SK-N-SH treated with all-trans-retinoic acid at 6 μM for 48 hours (cell line): Measurements from ENCODE around the gene OPRM1.

ENCODE experiments used
- BACH2 ChIP-seq: fragments of 250-450 bp; sonication (Bioruptor Pico); IDR thresholded peaks from 2 replicates; pipeline ENCODE4 v1.9.0; 2021; ENCODE audit warnings: mild to moderate bottlenecking, borderline replicate concordance
- CSDC2 ChIP-seq: fragments of 250-450 bp; sonication (Bioruptor Pico); IDR thresholded peaks from 2 replicates; pipeline ENCODE4 v1.5.0; 2020; ENCODE audit warnings: mild to moderate bottlenecking, moderate library complexity
- GLIS3 ChIP-seq: fragments of 250-450 bp; sonication (Bioruptor Pico); IDR thresholded peaks from 2 replicates; pipeline ENCODE4 v1.5.0; 2020; ENCODE audit warnings: mild to moderate bottlenecking, moderate library complexity
- POU6F1 ChIP-seq: fragments of 250-450 bp; sonication (Bioruptor Pico); IDR thresholded peaks from 2 replicates; pipeline ENCODE4 v1.8.0; 2021; ENCODE audit warnings: low read depth, mild to moderate bottlenecking, moderate library complexity, borderline replicate concordance
- RARB ChIP-seq: fragments of 250-450 bp; sonication (Bioruptor Pico); IDR thresholded peaks from 2 replicates; pipeline ENCODE4 v1.8.0; 2021; ENCODE audit warnings: mild to moderate bottlenecking, moderate library complexity
- SNAI2 ChIP-seq: fragments of 250-450 bp; sonication (Bioruptor Pico); IDR thresholded peaks from 2 replicates; pipeline ENCODE4 v1.5.0; 2020; ENCODE audit warnings: mild to moderate bottlenecking, moderate library complexity
- TCF4 ChIP-seq: fragments of 250-450 bp; sonication (Bioruptor Pico); IDR thresholded peaks from 2 replicates; pipeline ENCODE4 v1.8.0; 2021; ENCODE audit warnings: mild to moderate bottlenecking, moderate library complexity, borderline replicate concordance
- ZFP3 ChIP-seq: fragments of 250-450 bp; sonication (Bioruptor Pico); IDR thresholded peaks from 2 replicates; pipeline ENCODE4 v1.5.0; 2020; ENCODE audit warnings: mild to moderate bottlenecking, moderate library complexity
- TF ChIP-seq, protein P1 (sequence below): fragments of 250-450 bp; sonication (Bioruptor Pico); IDR thresholded peaks from 2 replicates; pipeline ENCODE4 v1.5.1; 2021; ENCODE audit warnings: mild to moderate bottlenecking, moderate library complexity

- TF ChIP-seq SNAI2 (CRISPR knock-in tag) (no peak), POU6F1 (CRISPR knock-in tag) (no peak), TCF4 (CRISPR knock-in tag) (no peak), ZFP3 (CRISPR knock-in tag) (no peak), BACH2 (CRISPR knock-in tag) (no peak), CSDC2 (CRISPR knock-in tag) (no peak), RARB (CRISPR knock-in tag) (no peak), GLIS3 (CRISPR knock-in tag) (no peak)
- TF ChIP-seq, protein P1, sequence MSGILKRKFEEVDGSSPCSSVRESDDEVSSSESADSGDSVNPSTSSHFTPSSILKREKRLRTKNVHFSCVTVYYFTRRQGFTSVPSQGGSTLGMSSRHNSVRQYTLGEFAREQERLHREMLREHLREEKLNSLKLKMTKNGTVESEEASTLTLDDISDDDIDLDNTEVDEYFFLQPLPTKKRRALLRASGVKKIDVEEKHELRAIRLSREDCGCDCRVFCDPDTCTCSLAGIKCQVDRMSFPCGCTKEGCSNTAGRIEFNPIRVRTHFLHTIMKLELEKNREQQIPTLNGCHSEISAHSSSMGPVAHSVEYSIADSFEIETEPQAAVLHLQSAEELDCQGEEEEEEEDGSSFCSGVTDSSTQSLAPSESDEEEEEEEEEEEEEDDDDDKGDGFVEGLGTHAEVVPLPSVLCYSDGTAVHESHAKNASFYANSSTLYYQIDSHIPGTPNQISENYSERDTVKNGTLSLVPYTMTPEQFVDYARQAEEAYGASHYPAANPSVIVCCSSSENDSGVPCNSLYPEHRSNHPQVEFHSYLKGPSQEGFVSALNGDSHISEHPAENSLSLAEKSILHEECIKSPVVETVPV (CRISPR knock-in tag): no peak
Measured at GRCh38 chr6:154157082-154157481, 118.0 kb downstream of the OPRM1 start.
